Right renal cortex interstitium (tissue), 3 donors: ENCODE data around the gene WBP4. TPM values are rescaled to one million over a fixed set of nuclear protein-coding genes. Genes with fewer than 3 reads are reported as not detected.
A peak's percentile ranks its signal among the peaks of the same experiment; 100 is the strongest.
"Not testable (repeated sequence)": the region's sequence is repeated elsewhere in the genome, so short reads cannot be mapped to it uniquely, and the experiment has no call there.

Experiments
- DNase-seq, 3 donors: peaks; one replicate each; pipeline ENCODE4 v3.0.0-alpha.2; 2013; ENCODE audit warnings: low read depth in 3 of 3, low spot score in 2 of 3
- polyA plus RNA-seq, 3 donors: library from polyadenylated mRNA; unstranded; fragments of 120-200 nt; gene quantifications; one replicate each; pipeline ENCODE4 v1.2.1, GENCODE V29; 2013; ENCODE audit not compliant: insufficient read length in 3 of 3

Gene WBP4
- polyA plus RNA-seq, 3 donors = 25.9 to 27.7 (median 27.6) TPM

DNA sequence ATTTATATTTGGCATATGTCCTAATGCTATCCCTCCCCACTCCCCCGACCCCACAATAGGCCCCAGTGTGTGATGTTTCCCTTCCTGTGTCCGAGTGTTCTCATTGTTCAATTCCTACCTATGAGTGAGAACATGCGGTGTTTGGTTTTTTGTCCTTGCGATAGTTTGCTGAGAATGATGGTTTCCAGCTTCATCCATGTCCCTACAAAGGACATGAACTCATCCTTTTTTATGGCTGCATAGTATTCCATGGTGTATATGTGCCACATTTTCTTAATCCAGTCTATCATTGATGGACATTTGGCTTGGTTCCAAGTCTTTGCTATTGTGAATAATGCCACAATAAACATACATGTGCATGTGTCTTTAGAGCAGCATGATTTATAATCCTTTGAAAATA lies 18.9 kb upstream of the WBP4 start:
- DNase-seq = not testable (repeated sequence)

DNA sequence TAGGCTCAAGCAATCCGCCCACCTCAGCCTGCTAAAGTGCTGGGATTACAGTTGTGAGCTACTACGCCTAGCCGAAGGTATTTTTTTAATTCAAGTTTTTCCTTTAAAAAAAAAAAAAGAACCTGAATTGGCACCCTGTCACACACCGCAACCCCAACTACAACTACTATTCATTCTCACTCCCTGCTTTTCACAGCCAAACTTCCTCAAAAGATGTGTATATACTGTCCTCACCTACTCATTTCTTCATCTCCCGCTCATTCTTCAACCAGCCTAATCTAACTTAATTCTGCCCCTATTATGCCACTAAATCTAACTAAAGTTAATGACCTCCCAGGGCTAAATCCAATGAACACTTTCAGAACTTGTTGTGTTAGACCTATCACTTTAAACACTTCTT lies 12.7 kb upstream of the WBP4 start:
- DNase-seq = no peak

DNA sequence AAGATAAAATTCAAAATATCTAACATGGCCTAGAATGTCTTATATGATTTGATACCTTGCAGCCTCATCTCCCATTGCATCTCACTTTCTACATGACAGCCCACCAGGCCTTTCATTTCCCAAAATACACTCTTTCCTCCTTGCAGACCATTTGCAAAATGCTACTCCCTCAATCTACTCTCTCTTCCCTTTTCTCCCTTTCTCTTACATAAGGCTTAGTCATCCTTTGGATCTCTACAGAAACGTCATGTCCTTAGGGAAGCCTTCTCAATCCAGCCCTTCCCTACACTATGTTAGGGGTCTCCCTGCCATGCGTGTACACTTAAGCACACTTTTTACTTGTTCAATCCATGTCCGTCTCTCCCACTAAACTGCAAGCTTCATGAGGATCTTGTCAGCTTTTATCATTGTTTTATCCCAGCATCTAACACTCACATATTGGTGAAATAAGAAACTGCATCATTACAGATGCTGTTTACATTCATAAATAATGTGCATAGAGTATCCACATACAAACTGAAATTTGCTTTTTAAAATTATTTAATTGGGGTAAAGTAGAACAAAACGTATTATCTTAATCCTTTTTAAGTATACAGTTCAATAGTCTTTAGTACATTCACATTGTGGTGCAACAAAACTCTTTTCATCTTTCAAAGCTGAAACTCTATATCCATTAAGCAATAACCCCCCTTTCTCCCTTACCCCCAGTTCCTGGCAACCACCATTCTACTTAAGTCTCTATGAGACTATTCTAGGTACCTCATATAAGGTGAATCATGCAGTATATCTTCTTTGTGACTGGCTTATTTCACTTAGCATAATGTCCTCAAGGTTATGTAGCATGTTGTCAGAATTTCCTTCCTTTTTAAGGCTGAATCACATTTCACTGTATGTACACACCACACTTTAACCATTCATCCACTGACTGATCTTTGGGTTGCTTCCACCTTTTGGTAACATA lies 11.5 kb upstream of the WBP4 start:
- DNase-seq = no peak

DNA sequence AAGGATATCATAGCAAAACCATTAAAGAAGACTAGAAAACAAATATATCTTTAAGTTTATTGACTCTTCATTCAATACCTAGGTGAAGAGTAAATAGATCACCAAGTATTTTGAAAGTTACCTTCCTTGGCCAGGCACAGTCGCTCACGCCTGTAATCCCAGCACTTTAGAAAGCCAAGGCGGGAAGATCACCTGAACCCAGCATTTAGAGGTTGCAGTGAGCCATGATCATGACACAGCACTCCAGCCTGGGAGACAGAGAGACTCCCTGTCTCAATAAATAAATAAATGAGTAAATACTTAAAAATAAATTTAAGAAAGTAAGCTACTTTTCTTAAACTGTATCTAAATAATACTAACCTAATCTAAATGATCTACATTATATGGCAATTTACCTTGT lies 8.9 kb upstream of the WBP4 start:
- no peak for DNase-seq

DNA sequence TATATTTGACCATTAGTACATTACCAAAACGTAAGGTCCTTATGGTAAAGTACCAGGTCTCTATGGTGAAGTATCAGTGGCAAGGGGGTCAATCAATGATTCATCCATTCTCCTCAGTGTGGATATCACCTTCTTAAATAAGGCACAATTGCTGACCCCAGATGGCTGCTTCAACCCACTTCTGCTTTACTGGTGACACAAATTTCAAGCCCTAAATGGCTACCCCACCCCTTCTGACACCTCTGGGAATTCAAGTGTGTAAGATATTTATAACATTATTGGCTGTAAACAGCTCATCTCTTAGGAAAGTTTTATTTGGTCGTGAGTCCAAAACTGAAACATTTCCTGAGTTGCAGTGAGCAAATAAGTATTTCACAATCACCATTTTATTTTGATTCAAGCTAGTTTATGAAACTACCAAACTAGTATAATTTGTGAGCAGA lies 7.9 kb upstream of the WBP4 start:
- no peak for DNase-seq

- DNase-seq = no peak
Measured at GRCh38 chr13:41054212-41054877, 7.0 kb upstream of the WBP4 start.

- no peak for DNase-seq
Measured at GRCh38 chr13:41054919-41055619, 6.2 kb upstream of the WBP4 start.

DNA sequence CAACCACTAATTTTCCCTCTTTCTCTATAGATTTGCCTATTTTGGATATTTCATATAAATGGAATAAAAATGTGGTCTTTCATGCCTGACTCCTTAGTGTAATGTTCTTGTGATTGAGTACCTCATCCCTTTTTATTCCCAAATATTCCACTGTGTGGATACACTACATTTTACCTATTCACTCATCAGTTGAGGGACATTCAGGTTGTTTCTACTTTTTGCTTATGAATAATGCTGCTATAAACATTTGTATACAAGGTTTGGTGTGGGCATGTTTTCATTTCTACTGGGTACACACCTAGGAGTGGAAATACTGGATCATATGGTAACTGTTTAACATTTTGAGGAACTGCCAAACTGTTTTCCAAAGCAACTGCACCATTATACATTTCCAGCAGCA lies 5.1 kb upstream of the WBP4 start:
- no peak for DNase-seq

DNA sequence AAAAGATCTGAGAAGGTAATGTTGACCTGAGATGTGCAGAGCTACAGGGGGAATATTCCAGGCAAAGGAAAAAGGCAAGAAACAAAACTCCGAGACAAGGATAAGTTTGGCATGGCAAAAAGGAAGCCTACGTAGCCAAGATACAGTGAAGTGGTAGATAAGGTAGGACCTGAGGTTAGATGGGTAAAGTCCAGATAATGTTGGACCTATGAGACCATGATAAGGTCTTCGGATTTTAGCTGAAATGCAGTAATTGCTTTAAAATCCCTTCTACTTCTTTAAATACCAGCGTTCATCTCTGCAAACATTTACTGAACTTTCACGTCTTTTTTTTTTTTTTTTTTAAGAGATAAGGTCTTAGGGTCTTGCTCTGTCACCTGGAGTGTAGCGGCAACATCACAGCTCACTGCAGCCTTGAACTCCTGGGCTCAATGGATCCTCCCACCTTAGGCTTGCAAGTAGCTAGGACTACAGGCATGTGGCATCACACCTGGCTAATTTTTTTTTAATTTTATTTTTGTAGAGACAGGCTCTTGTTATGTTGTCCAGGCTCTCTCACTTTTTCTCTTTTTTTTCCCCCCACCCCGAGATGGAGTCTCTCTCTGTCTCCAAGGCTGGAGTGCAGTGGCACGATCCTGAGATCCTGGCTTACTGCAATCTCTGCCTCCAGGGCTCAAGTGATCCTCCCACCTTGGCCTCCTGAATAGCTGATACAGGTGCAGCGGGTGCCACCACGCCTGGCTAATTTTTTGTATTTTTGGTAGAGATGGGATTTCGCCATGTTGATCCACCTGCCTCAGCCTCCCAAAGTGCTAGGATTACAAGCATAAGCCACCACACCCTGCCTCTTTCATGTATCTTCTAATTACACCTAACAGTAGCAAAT lies 4.2 kb upstream of the WBP4 start:
- DNase-seq = no peak

- DNase-seq = no peak
Measured at GRCh38 chr13:41058295-41059070, 2.8 kb upstream of the WBP4 start.

DNA sequence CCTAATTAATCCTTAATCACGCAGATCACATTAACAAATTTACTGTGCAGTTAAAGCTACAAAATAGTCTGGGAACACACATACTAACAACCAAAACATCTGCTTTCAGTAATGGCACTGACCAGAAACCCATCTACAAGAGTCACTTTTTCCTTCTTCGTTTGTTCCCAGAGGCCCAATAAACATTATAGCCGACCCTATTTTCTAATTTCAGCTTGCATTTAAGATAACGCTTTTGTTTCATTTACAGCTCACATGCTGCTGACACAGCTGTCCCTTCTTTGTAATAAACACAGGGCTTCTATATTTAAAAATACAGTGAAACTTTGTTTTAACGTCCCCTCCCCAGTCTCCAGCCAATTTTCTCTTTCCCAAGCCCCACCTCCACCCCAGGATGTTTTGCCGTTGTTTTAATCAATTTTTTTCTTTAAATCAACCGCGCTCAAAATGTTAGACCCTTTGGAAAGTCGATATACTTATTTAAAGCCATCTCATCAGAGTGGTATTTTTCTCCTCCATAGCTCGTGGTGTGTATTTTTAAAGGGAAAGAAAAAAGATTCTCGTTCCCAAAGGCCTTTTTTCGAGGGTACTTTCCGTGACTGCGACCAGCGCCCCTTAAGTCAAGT lies 1.7 kb upstream of the WBP4 start:
- peak in 1 of 3 donors; percentile 24 for DNase-seq

DNA sequence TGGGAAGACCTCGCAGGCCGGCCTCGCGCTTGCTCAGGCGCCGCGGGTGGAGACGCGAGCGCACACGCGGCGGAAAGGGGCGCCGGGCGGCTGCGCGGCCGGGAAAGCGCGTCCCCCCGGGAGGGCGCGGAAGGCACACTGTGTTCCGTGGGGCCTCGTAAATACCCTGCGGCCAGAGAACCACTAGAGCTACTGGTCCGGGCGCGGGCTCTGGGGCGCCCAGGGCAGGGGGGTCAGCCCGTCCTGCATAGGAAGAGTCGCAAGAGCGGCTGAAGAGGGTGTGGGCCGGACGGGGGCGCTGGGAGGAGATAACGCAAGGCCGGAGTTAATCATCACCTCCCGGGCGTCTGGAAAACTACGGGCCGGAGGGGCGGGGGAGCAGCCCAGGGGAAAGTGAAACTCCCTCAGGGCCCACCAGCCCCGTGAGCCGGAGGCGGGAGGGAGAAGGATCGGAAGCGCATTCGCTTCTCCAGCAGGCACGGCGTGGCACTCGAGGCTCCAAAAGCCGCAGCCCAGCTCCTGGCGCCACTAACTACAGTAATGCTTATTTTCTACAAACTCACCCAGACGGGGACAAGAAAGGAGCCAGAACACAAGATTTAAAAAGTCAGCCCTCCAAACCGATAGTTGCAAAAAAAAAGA lies 1.1 kb upstream of the WBP4 start:
- peak; percentile 74 to 78 (median 76) for DNase-seq

DNA sequence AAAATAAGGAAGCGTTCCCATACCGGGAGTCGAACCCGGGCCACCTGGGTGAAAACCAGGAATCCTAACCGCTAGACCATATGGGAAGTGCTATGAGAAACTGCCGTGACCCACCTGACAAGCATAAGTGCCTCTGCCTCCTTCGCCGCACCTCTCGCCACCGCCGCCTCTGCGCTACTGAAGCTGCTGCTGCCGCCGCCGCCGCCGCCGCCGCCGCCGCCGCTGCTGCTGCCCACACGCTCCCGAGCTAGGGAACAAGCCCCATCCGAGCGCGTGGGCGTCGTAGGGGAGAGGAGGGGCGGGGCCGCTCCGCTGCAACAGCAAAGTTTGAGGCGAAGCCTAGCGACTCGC lies 610 bp upstream of the WBP4 start:
- peak in 2 of 3 donors; percentile 72 to 76 for DNase-seq

GRCh38 chr13:41061914-41062837 lies 867 bp downstream of the WBP4 start:
- DNase-seq = peak; percentile 53 to 64 (median 60)

DNA sequence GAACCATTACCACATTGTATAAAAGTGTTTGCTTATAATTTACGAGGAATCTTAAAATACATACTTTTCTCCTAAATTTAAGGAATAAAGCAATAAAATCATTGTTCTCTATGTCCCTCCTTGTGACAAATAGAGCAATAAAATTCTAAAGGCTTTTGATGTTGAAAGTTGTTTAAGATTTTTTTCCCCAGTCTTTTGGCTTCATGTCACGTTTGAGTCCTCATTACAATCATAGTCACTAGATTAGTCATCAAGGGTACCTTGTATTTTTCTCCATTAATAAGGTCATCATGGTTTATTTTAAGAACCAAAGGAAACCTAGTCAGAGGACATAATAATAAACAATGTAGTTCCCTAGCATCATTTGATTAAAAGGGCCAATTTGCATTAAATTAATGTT lies 3.2 kb downstream of the WBP4 start:
- no peak for DNase-seq

- DNase-seq = no peak
Measured at GRCh38 chr13:41065078-41065477, 3.8 kb downstream of the WBP4 start.

GRCh38 chr13:41074523-41074922 lies 13.2 kb downstream of the WBP4 start:
- no peak for DNase-seq

GRCh38 chr13:41075034-41075433 lies 13.7 kb downstream of the WBP4 start:
- DNase-seq = peak in 1 of 3 donors; percentile 19
